Transverse colon (tissue), 4 donors: ENCODE measurements around the gene RAD54L. TPM values are rescaled to one million over a fixed set of nuclear protein-coding genes. Genes with fewer than 3 reads are reported as not detected.

Experiments used
- DNase-seq: peaks from one replicate; pipeline ENCODE4 v3.0.0-alpha.2; 2019
- H3K27ac ChIP-seq, 4 donors: fragments of 200-600 bp; sonication (generic); 2 replicates each; pipeline ENCODE4 v1.5.1; 2016 to 2018; ENCODE audit warnings: inconsistent platforms in 4 of 4
- H3K27me3 ChIP-seq: fragments of 200-600 bp; sonication (generic); 2 replicates; pipeline ENCODE4 v1.5.1; 2017; ENCODE audit warnings: inconsistent platforms
- H3K36me3 ChIP-seq, 4 donors: fragments of 200-600 bp; sonication (generic); 2 replicates each; pipeline ENCODE4 v1.5.1; 2017 to 2019; ENCODE audit warnings: inconsistent platforms in 4 of 4
- H3K4me1 ChIP-seq, 4 donors: fragments of 200-600 bp; sonication (generic); 2 replicates each; pipeline ENCODE4 v1.5.1; 2017 to 2020; ENCODE audit warnings: inconsistent platforms in 4 of 4
- H3K4me3 ChIP-seq, 4 donors: fragments of 200-600 bp; sonication (generic); 1 replicate in 1 of 4; 2 replicates in 3 of 4; pipeline versions ENCODE4 v1.5.1 to v1.6.1; 2017 to 2019; ENCODE audit warnings: inconsistent platforms in 4 of 4
- H3K9me3 ChIP-seq, 2 donors: fragments of 200-600 bp; sonication (generic); 2 replicates each; pipeline ENCODE4 v1.5.1; 2017 to 2019; ENCODE audit warnings: inconsistent platforms in 2 of 2
- EP300 ChIP-seq: sonication (generic); formaldehyde crosslinking; IDR thresholded peaks from one replicate; pipeline ENCODE4 v1.6.1; 2017; ENCODE audit warnings: antibody characterized with exemption, low read depth
- POLR2A ChIP-seq: fragments of 450-650 bp; IDR thresholded peaks from one replicate; pipeline ENCODE4 v1.6.1; 2016; ENCODE audit warnings: antibody characterized with exemption, mild to moderate bottlenecking, moderate library complexity
- POLR2AphosphoS5 ChIP-seq, 3 donors: sonication (generic); formaldehyde crosslinking; IDR thresholded peaks; one replicate each; pipeline ENCODE4 v1.6.1; 2016; ENCODE audit warnings: antibody characterized with exemption in 3 of 3
- WGBS, 2 donors: methylation state at CpG; one replicate each; pipeline ENCODE4 v1.1.5; 2018; ENCODE audit warnings: low coverage in 1 of 2; 5-methylcytosine and 5-hydroxymethylcytosine counted together
- in situ Hi-C, 4 donors: fragments of 200-750 bp; cut with MboI; loops; one replicate each; pipeline versions ENCODE4 v1.15.0 to v1.15.1; 2017; ENCODE audit warnings: low sequenced_read_pairs in 3 of 4, low pct_ligation_motif_present in 1 of 4, low pct_unique_long_range_greater_than_20kb in 1 of 4
- intact Hi-C: fragments of 100-400 bp; cut with DNase I; formaldehyde crosslinking; loops from one replicate; pipeline ENCODE4 v1.15.1; 2023; ENCODE audit warnings: low total_unique reads
- total RNA-seq, 4 donors: library from RNA; depleted of rRNA; stranded (reverse); fragments of >200 nt; gene quantifications; one replicate each; pipeline ENCODE4 v1.1.0, GENCODE V29; 2016
- TF ChIP-seq, protein P1 (sequence below), 5 experiments: fragments of 200-600 bp in 3 of 5; fragments of 450-650 bp in 2 of 5; sonication (generic) in 3 of 5; IDR thresholded peaks; 1 replicate in 2 of 5; 2 replicates in 3 of 5; pipeline ENCODE4 v1.5.1; 2016 to 2017; ENCODE audit warnings: antibody characterized with exemption in 5 of 5, inconsistent platforms in 3 of 5, mild to moderate bottlenecking in 2 of 5, moderate library complexity in 1 of 5

Gene RAD54L
- total RNA-seq, 4 donors from 2014 or later = 1.3 to 69.9 (median 3.6) TPM

DNA sequence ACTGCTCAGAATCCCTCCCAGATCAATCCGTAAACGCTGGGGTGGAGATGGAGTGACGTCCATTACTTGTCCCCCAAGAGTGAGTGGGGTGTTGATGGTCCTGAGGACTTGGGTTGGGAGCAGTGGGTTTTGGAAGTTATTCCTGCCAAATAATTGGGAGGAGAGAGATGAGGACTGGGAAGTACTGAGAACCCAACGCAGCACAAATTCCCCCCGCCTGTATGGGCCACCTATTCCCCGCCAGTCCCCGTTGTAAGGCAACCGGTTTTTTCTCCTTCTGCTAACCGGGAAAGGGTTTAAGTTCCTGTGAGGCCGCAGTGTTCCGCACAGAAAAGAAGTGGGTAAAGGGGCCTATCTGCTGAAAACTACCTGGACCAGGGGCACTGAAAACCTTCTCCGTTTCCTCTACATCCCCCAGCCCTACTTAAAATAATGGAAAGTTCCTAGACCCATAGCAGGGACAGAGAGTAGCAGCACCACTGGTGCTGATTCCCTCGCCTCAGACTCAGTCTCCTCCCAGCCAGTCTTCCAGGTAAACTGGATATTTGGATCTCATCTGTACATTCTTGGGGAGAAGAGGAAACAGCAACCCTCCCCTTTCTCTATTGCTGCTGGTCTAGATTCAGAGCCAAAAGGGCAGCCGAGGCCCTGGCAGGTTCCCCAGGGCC, 43.7 kb upstream of the RAD54L start:
- whole genome bisulfite sequencing, 2 donors = 54 to 55% methylated on average over 6 to 14 of the region's 14 CpGs
- H3K27me3 ChIP-seq = no peaks in the 10 kb centered on the region
- in situ Hi-C loops (no loop called here), intact Hi-C loops (no loop called here)
- TF ChIP-seq EP300 (no peak), POLR2A (no peak), POLR2AphosphoS5 (IDR thresholded peaks at IDR 0.05) (no peak)
- TF ChIP-seq, protein P1, sequence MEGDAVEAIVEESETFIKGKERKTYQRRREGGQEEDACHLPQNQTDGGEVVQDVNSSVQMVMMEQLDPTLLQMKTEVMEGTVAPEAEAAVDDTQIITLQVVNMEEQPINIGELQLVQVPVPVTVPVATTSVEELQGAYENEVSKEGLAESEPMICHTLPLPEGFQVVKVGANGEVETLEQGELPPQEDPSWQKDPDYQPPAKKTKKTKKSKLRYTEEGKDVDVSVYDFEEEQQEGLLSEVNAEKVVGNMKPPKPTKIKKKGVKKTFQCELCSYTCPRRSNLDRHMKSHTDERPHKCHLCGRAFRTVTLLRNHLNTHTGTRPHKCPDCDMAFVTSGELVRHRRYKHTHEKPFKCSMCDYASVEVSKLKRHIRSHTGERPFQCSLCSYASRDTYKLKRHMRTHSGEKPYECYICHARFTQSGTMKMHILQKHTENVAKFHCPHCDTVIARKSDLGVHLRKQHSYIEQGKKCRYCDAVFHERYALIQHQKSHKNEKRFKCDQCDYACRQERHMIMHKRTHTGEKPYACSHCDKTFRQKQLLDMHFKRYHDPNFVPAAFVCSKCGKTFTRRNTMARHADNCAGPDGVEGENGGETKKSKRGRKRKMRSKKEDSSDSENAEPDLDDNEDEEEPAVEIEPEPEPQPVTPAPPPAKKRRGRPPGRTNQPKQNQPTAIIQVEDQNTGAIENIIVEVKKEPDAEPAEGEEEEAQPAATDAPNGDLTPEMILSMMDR (IDR thresholded peaks at IDR 0.05) = no peak
- no peaks in the 10 kb centered on the region for H3K9me3 ChIP-seq
- H3K27ac ChIP-seq = peak overlapping the region; percentile 72 to 88 (median 79)
- H3K36me3 ChIP-seq = no peaks in the 10 kb centered on the region
- peak overlapping the region; percentile 57 to 73 (median 63) for H3K4me3 ChIP-seq
- H3K4me1 ChIP-seq = peaks cover 4 to 21% (median 14%) of the 10 kb centered on the region in 4 donors
- no peak for DNase-seq

GRCh38 chr1:46204406-46204742, 43.2 kb upstream of the RAD54L start:
- in situ Hi-C loops (no loop called here), intact Hi-C loops (no loop called here)
- Histone ChIP-seq H3K4me3 (peak overlapping the region; percentile 57 to 73 (median 63)), H3K36me3 (no peaks in the 10 kb centered on the region), H3K27me3 (no peaks in the 10 kb centered on the region), H3K27ac (peak overlapping the region; percentile 72 to 88 (median 79)), H3K9me3 (no peaks in the 10 kb centered on the region), H3K4me1 (peaks cover 4 to 16% (median 12%) of the 10 kb centered on the region in 4 donors)
- TF ChIP-seq POLR2A = no peak
- TF ChIP-seq EP300 = no peak
- TF ChIP-seq, protein P1 (IDR thresholded peaks at IDR 0.05) = no peak
- no peak for TF ChIP-seq POLR2AphosphoS5 (IDR thresholded peaks at IDR 0.05)
- WGBS, 2 donors = 63% methylated on average over 5 of the region's 5 CpGs; no CpG with 5 or more reads in 1 of the 2 donors
- no peak for DNase-seq

GRCh38 chr1:46205141-46205540, 42.4 kb upstream of the RAD54L start:
- H3K27me3 ChIP-seq = no peaks in the 10 kb centered on the region
- peak overlapping the region in 2 of 4 donors; percentile 82 to 88 for H3K27ac ChIP-seq
- in situ Hi-C loops = no loop called here
- WGBS, 2 donors = 73 to 87% methylated on average over 3 of the region's 3 CpGs
- H3K9me3 ChIP-seq = no peaks in the 10 kb centered on the region
- DNase-seq = no peak
- no peaks in the 10 kb centered on the region for H3K36me3 ChIP-seq
- intact Hi-C loops = no loop called here
- peaks cover 4 to 16% (median 12%) of the 10 kb centered on the region in 4 donors for H3K4me1 ChIP-seq
- TF ChIP-seq, protein P1 (IDR thresholded peaks at IDR 0.05) = no peak
- no peak overlapping the region for H3K4me3 ChIP-seq

GRCh38 chr1:46205791-46206190, 41.8 kb upstream of the RAD54L start:
- TF ChIP-seq, protein P1 (IDR thresholded peaks at IDR 0.05) = no peak
- TF ChIP-seq EP300 = no peak
- TF ChIP-seq POLR2A = no peak
- no peak for TF ChIP-seq POLR2AphosphoS5 (IDR thresholded peaks at IDR 0.05)
- WGBS, 2 donors = 43 to 55% methylated on average over 2 to 3 of the region's 3 CpGs
- no peak for DNase-seq
- peak overlapping the region in 1 of 4 donors; percentile 82 for H3K27ac ChIP-seq
- in situ Hi-C loops (no loop called here), intact Hi-C loops (no loop called here)
- H3K36me3 ChIP-seq = no peaks in the 10 kb centered on the region
- peaks cover 4 to 16% (median 12%) of the 10 kb centered on the region in 4 donors for H3K4me1 ChIP-seq
- no peaks in the 10 kb centered on the region for H3K27me3 ChIP-seq
- H3K4me3 ChIP-seq = no peak overlapping the region
- no peaks in the 10 kb centered on the region for H3K9me3 ChIP-seq
